ENCODE measurements around the gene CYP4F3.
A peak's percentile ranks its signal among the peaks of the same experiment; 100 is the strongest.
"Not testable (repeated sequence)": the region's sequence is repeated elsewhere in the genome, so short reads cannot be mapped to it uniquely, and the experiment has no call there.

CYP4F3 gene

DNA sequence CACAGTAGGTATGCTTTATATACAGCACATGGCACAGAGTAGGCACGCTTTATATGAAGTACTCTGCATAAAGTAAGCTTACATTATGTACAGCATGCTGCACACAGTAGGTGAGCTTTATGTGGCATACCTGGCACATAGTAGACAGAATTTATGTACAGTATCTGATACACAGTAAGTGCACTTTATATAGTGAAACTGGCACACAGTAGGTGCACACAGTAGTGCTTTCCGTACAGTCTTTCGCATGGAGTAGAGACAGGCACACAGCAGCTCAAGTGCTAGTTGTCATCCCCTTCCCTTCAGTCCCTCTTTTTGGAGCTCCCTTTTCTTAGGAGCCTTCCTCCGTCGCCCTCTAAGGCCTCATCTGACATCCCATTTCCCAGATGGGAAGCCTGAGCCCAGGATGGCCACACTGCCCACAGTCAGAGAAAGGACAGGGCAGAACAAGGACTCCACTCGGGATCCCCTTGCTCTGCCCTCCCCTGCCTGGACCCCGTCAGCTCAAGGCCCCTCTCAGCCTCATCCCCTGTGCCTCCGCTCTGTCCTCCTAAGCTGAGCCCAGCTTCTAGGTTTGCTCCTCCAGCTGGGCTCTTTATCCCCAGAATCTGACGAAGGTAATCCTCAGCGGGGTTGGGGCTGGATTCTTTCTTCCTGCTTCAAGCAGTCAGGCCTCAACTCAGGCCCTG, 31.3 kb downstream of the CYP4F3 start:
- no peak for DNase-seq

DNA sequence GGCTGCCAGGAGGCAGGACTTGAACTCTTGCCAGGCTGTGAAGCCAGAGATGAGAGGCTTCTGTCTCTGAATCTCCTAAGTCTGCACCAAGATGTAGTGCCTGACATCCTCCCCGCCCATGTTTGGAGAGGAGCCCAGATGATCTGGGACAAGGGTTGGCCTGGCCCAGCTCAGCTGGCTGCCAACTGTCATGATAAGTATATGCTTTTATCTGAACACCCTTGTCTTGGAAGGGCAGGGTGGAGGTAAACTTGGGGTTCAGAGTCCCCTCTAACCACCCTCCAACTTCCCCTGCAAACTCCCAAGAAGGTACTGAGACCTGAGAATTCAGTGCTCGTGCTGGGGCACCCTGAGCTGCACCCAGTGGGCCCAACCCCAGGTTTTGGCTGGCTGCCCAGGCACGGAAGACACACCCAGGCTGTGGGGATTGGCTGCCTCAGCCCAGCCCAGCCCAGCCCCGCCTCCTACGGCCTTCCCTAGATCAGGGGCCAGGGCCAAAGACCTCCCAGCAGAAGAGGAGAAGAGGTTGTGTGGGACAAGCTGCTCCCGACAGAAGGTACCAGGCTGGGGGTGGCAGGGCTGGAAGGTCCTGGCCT, 32.0 kb downstream of the CYP4F3 start, which contains the start of gene CYP4F12:
Gene CYP4F12, plus strand, starts transcription at position 508 of the 596 bp plus-strand sequence. CDS start 443 bp downstream, outside the sequence.
- DNase-seq: peak; percentile 64

DNA sequence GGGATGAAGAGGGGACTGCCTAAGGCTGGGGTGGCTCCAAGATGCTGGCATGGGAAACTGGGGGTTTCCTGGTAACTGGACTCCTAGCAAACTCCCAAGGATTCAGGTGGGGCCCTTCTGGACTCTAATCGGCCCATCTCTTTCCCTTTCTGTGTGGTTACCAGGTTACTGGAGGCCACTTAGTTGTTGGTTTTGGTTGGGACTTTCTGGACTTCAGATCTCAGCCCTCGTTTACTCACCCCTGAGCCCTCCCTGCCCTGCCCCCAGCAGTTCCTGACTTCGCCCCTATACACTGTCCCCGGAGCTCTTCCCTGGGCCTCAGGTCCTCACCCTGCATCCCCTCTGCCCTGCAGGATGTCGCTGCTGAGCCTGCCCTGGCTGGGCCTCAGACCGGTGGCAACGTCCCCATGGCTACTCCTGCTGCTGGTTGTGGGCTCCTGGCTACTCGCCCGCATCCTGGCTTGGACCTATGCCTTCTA, 32.5 kb downstream of the CYP4F3 start:
- no peak for DNase-seq

DNA sequence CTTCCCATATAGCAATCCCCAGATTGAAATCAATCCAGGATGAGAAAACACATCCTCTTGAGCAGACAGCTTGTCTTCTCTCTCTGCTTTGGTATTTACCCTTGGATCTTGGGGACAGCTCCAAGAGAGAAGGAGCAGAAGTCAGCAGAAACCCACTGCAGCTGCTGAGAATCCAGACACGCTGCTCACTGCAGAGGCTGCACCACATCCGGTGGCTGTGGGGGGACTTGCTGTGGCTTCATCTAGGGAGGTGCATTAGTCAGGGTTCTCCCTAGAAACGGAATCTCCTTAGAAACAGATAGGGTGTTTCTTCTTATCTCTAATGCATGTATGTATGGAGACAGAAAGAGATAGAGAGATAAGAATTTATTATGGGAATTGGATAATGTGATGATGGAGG, 34.9 kb downstream of the CYP4F3 start:
- DNase-seq: no peak

DNA sequence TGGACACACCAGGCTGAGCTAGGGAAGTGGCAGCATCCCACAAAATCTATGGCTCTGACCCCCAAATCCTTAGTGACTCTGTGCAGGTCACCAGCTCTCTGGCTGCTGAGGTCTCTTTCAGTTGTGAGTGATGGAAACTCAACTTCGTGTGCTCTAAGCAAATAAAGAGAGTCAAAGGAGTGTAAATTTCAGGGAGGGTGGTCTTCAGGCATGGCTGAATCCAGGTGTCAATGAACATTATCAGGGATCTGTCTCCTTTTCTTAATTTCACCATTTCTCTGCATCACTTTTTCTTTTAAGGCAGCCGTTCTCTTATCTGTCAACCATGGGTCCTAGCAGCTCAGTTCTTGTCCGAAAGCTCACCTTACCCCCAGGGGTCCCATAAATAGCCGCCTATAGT, 38.4 kb downstream of the CYP4F3 start:
- no peak for DNase-seq

DNA sequence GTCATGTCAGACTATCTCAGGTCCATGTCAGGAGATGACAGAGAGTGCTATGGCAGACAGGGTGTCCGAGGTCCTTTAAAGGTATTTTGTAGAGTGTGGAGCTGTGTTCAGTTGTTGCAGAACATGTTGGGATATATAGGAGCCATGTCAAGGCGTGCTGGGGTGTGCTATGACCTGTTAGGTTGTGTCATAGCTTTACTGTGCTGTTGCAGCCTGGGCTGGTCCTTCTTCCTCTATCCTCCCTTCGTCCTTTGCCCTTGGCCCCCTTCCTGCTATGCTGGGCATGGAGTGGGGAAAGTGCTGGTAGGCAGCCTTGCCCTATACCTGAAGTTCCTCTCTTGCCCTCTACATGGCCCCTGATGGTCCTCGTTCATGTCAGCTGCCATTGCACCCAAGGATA, 39.2 kb downstream of the CYP4F3 start:
- not testable (repeated sequence) for DNase-seq

DNA sequence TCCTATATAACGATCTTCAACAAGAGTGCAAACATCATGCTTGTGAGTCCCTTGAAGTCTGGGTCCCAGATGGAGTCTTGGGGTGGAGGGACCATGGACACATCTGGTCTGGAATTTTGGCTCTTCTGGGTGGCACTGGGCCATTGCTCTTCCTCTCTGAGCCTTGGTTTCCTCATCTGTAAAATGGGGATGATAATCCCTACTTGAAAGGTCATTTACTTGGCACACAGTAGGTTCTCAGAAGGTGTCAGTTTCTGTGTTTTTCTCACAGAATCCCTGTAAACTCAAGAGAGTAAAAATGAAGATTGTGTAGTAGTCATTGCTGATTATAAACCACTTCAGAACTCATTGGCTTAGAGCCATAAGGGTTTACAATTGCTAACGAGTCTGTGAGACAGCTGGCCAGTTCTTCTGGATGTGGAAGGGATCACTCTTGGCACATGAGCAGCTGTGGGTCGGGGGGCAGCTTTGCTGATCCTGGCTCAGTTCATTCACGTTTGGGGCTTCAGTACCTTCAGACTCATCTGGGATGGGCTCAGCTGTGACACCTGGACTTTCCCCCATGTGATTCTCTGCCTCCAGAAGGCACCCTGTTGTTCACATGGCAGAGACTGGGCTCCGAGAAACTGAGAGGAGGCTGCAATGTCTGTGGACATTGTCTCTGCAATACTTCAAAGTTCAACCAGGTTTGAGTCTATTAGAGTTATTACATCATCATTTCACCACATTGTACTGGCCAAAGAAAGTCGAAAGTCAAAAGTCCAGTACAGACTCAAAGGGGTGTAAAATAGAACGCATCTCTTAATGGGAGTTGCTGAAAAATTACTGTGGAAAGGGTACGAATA, 40.0 kb downstream of the CYP4F3 start:
- no peak for DNase-seq

DNA sequence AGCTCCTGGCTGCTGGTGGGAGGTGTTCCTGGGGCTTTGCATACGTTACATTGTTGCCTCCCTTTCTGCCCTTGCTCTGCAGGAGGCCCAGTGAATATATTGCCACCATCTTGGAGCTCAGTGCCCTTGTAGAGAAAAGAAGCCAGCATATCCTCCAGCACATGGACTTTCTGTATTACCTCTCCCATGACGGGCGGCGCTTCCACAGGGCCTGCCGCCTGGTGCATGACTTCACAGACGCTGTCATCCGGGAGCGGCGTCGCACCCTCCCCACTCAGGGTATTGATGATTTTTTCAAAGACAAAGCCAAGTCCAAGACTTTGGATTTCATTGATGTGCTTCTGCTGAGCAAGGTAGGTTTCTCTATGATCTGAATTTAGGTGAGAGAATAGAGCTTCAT, 42.7 kb downstream of the CYP4F3 start:
- DNase-seq: no peak

DNA sequence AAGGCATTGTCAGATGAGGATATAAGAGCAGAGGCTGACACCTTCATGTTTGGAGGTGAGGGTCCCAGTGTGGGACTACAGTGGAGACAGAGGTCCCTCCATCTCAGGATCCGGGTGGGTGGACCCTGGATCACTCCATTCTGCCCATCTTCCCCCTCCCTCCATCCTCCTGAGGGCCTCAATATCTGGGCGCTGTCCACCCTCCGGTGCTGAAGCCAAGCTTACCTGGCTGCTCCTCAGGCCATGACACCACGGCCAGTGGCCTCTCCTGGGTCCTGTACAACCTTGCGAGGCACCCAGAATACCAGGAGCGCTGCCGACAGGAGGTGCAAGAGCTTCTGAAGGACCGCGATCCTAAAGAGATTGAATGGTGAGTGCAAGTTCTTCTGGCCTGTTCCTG, 44.1 kb downstream of the CYP4F3 start:
- no peak for DNase-seq

DNA sequence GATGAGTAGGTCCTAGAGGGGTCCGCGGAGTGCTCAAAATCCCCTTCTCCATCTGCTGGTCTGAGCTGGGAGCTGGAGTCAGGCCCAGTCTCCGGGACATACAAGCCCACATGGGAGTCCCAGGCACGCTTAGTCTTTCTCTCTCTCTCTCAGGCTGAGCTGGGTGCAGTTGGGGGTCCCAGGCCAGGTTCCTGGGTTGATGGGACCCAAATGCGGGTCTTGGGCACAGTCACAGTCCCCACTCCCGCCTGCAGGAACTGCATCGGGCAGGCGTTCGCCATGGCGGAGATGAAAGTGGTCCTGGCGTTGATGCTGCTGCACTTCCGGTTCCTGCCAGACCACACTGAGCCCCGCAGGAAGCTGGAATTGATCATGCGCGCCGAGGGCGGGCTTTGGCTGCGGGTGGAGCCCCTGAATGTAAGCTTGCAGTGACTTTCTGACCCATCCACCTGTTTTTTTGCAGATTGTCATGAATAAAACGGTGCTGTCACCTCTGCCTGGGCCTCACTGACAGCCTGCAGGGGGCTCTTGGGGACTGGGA, 56.0 kb downstream of the CYP4F3 start:
- no peak for DNase-seq

DNA sequence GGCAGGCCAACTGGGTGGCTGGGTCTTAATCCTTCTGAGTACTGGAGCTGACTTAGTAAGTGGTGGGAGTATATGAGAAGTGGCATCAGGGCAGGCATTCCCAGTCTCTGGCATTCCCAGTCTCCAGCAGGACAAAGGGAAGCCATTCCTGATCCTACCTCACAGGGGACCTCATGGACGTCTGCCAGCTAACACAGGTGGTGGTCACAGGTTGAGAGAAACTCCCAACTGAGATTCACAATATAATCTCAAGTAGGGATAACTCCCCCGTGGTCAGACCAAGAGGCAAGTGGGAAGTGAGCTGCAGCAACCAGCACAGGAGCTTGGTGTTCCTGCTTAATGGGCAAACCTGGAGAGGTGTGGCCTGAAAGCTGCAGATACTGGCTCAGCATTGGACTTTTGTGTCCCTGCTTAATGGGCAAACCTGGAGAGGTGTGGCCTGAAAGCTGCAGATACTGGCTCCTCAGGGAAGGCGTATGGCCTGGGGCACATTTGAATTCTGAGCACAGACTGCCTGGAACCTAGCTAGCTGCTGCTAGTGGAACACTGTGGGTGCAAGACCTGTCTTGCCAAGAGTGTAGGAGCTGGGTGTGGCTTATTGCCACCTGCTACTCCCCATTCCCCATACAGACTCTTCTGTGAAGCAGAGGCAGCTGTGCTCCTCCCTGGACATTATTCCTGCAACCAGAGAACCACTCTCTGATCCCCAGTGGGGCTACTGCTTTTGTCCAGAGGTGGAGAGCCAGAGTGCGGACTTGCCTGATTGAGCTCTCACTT, 61.2 kb downstream of the CYP4F3 start:
- DNase-seq: no peak

DNA sequence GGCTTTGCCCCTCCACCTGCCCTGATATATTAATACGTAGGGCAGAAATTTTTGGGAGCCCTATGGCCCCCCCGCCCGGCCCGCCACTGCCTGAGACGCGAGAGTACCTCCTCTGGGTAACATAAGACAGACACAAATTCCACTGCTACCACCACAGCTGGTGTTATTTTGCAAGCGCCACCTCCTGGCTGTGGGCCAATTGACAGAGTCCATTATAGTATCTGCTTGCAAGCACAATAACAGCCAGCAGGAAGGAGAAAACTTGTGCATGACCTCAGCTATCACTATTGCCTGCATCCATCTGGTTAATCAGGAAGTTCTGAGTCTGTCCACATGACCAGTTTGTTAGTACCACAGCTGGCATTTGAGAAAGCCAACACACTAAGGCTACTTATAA, 61.8 kb downstream of the CYP4F3 start:
- peak; percentile 34 for DNase-seq

All from NCI-H446 treated with DMSO at 0.1 percent for 48 hours (cell line).